Fibroblast of the conjunctiva (primary cell): Measurements from ENCODE around the gene TBC1D3H.
"Not testable (repeated sequence)": the region's sequence is repeated elsewhere in the genome, so short reads cannot be mapped to it uniquely, and the experiment has no call there.

Source experiments
- DNase-seq: peaks from one replicate; pipeline ENCODE4 v3.0.0-alpha.2; 2010; ENCODE audit warnings: low read depth

Gene TBC1D3H

DNA sequence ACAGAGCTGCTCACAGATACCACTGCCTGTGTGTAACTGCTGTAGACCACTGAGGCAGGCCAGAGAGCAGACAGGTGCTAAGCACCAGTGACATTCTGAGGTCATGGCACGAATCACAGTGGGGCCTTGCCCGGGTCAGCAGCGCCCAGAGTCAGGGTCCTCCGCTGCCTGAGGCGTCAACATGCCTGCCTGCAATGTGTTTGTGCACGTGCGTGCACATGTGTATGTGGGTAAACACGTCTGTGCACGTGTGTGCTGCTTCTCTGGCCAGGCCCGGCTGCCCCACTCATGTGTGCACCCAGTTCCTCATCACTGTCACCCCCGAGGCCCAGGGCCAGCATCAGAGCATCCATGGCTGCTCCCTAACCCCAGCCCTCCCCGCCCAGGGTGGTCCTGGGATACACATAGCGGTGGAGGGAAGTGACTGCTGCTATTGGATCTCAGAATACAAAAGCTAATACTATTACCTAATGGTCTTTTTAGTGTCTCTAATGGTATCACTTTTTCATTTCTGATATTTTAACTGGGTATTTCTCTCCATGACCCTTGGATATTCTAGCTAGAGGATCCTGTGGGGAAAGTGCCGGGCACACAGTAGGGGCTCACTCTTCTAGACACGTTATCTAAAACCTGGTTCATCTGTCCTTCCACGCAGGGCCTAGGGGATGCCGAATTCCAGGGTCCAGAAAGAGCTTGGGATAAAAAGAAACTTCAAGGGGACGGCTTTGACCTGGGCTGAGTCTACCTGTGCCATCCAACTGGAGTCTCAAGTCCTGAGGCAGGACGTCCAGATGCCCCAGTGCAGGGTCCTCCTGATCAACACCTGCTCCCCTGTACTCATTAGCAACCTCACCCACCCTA, at the start of gene TBC1D3H:
TSS of gene TBC1D3H (minus strand) at position 51 of the 861 bp plus-strand sequence. CDS start 1,540 bp downstream, outside the sequence.
- DNase-seq = not testable (repeated sequence)

DNA sequence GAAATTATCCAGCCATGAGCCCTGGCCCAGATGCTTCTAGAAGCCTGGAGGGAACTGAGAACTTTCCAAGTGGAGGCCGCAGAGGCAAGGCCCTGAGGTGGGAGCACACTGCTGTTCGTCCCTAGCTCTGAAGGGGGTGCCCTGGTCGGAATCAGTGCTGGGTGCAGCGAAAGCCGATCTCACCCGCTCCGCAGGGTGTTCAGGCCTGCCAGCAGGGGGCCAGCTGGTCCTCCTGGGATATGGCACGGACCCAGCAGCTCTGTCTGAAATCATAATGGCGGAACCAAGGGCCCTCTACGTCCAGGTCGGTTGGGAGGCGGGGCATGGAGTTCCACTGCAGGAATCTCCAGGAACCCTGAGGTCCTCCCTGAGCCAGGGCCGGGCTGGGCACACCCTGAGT, 40.7 kb upstream of the TBC1D3H start:
- not testable (repeated sequence) for DNase-seq

DNA sequence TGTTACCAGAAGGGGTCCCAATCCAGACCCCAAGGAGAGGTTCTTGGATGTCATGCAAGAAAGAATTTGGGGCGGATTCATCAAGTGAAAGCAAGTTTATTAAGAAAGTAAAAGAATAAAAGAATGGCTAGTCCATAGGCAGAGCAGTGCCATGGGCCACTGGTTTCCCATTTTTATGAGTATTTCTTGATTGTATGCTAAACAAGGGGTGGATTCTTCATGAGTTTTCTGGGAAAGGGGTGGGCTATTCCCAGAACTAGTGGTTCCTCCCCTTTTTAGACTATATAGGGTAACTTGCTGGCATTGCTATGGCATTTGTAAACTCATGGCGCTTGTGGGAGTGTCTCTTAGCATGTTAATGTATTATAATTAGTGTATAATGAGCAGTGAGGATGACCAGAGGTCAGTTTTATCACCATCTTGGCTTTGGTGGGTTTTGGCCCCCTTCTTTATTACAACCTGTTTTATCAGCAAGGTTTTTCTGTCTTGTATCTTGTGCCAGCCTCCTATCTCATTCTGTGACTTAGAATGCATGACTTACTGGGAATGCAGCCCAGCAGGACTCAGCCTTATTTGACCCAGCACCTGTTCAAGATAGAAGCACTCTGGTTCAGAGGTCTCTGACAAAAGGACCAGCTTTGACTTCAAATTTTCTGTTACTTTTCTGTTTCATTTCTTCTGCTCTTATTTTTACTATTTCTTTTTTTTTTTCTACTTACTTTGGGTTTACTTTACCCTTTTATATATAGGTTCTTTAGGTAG, 27.1 kb upstream of the TBC1D3H start:
- not testable (repeated sequence) for DNase-seq

DNA sequence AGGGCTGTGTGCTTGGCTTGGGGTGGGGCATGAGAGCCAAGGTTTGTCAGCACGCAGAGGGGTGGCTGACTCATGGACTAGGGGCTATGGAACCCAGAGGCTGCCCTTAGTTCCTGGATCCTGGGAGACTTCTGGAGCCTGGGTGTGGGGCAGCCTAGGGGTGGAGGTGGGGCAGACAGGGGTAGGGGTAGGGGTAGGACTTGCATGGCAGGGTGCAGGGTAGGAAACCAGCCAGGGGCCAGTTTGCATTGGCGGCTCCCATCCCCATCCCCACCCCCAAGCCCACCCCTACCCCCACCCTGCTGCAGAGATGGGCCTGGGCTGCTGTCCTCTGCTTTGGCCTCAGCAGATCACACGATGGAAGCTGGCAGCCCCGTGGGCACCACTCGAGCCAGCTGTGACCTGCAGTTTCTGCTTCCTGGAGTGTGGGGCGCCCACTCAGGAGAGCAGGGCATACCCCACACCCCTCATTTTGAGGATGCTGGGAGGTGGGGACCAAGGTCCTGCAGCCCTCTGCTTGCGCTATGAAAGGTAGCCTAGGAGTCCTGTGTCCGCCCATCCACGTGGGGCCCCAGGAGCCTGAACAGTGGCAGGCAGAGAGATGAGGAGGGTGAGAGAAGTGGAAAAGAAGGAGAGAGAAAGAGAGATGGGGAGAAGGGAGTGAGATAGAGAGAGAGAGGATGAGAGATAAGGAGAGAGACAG, 2.9 kb upstream of the TBC1D3H start:
- DNase-seq = not testable (repeated sequence)

DNA sequence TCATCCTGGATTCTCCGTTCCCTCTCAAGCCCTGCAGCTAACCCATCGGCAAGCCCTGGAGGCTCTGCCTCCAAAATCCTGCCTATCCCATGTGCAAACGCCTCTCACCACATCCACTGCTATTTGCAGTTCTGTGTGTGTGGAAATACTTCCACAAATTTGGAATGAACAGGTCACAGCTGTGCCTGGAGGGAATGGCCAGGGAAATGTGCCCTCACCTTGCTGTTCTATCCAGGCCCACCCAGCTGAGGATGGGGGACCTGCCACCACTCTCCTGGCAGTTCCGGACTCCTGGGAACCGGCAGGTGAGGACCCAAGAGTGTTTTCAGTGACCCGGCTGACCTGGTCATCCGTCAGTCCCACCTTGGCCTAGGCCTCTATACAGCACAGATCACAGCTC, 12.3 kb downstream of the TBC1D3H start:
- DNase-seq = not testable (repeated sequence)

DNA sequence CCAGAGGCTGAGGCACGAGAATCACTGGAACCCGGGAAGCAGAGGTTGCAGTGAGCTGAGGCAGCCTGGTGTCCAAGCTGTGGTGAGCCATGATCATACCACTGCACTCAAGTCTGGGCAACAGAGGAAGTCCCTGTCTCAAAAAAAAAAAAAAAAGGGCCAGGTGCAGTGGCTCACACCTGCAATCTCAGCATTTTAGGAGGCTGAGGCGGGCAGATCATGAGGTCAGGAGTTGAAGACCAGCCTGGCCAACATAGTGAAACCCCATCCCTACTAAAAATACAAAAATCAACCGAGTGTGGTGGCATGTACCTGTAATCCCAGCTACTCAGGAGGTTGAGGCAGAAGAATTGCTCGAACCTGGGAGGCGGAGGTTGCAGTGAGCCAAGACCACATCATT, 25.7 kb downstream of the TBC1D3H start:
- not testable (repeated sequence) for DNase-seq
